ENCODE measurements around the gene CFAP46. TPM values are rescaled to one million over a fixed set of nuclear protein-coding genes. Genes with fewer than 3 reads are reported as not detected.
A peak's percentile ranks its signal among the peaks of the same experiment; 100 is the strongest.

Gene CFAP46
- total RNA-seq, 1 donor from 2014 or later = 10.9 TPM

GRCh38 chr10:132847416-132847777 is 95.0 kb downstream of the CFAP46 start:
- peaks cover 1% of the 10 kb centered on the region for H3K36me3 Mint-ChIP-seq
- H3K27ac Mint-ChIP-seq = no peak overlapping the region
- H3K27me3 Mint-ChIP-seq = peaks cover 6% of the 10 kb centered on the region
- H3K4me1 Mint-ChIP-seq (ENCODE audit: unreplicated experiment) = peaks cover 6% of the 10 kb centered on the region
- peaks cover 2% of the 10 kb centered on the region for H3K9me3 Mint-ChIP-seq
- no peak for TF ChIP-seq CTCF (conservative IDR thresholded peaks at IDR 0.05)
- no peak overlapping the region for H3K4me3 Mint-ChIP-seq
- peak; percentile 64 for DNase-seq (ENCODE audit: extremely low spot score, unreplicated experiment)

GRCh38 chr10:132846631-132847415 is 95.5 kb downstream of the CFAP46 start:
- no peak for TF ChIP-seq CTCF (conservative IDR thresholded peaks at IDR 0.05)
- peaks cover 5% of the 10 kb centered on the region for H3K36me3 Mint-ChIP-seq
- no peak for DNase-seq (ENCODE audit: extremely low spot score, unreplicated experiment)
- H3K9me3 Mint-ChIP-seq = peaks cover 7% of the 10 kb centered on the region
- H3K4me1 Mint-ChIP-seq (ENCODE audit: unreplicated experiment) = peaks cover 6% of the 10 kb centered on the region
- no peak overlapping the region for H3K4me3 Mint-ChIP-seq
- no peak overlapping the region for H3K27ac Mint-ChIP-seq
- H3K27me3 Mint-ChIP-seq = peaks cover 9% of the 10 kb centered on the region

- no peak overlapping the region for H3K4me3 Mint-ChIP-seq
- DNase-seq (ENCODE audit: extremely low spot score, unreplicated experiment) = peak; percentile 66
- no peak for TF ChIP-seq CTCF (conservative IDR thresholded peaks at IDR 0.05)
Observed at GRCh38 chr10:132845780-132846595, 96.4 kb downstream of the CFAP46 start.

GRCh38 chr10:132845041-132845551 is 97.3 kb downstream of the CFAP46 start:
- peaks cover 7% of the 10 kb centered on the region for H3K9me3 Mint-ChIP-seq

More at GRCh38 chr10:132845780-132846595, 96.4 kb downstream of the CFAP46 start:
- Mint-ChIP-seq H3K4me1 (ENCODE audit: unreplicated experiment) (peaks cover 6% of the 10 kb centered on the region), H3K9me3 (peaks cover 7% of the 10 kb centered on the region), H3K27ac (no peak overlapping the region), H3K27me3 (peaks cover 11% of the 10 kb centered on the region), H3K36me3 (peaks cover 5% of the 10 kb centered on the region)

More at GRCh38 chr10:132845041-132845551, 97.3 kb downstream of the CFAP46 start:
- DNase-seq (ENCODE audit: extremely low spot score, unreplicated experiment) = peak; percentile 62
- no peak for TF ChIP-seq CTCF (conservative IDR thresholded peaks at IDR 0.05)
- H3K36me3 Mint-ChIP-seq = peaks cover 5% of the 10 kb centered on the region
- no peak overlapping the region for H3K27ac Mint-ChIP-seq
- peaks cover 6% of the 10 kb centered on the region for H3K4me1 Mint-ChIP-seq (ENCODE audit: unreplicated experiment)
- H3K4me3 Mint-ChIP-seq = no peak overlapping the region
- peaks cover 20% of the 10 kb centered on the region for H3K27me3 Mint-ChIP-seq

Data from type B pancreatic cell (in vitro differentiated cells).